ENCODE data around the gene MRPL4. TPM values are rescaled to one million over a fixed set of nuclear protein-coding genes. Genes with fewer than 3 reads are reported as not detected.

The MRPL4 gene
- total and polyA plus RNA-seq, 2 of the 13 experiments (the other 11 are each of a cell fraction or from before 2014, with no cell fraction given), result 40.6 to 42.5 TPM

DNA sequence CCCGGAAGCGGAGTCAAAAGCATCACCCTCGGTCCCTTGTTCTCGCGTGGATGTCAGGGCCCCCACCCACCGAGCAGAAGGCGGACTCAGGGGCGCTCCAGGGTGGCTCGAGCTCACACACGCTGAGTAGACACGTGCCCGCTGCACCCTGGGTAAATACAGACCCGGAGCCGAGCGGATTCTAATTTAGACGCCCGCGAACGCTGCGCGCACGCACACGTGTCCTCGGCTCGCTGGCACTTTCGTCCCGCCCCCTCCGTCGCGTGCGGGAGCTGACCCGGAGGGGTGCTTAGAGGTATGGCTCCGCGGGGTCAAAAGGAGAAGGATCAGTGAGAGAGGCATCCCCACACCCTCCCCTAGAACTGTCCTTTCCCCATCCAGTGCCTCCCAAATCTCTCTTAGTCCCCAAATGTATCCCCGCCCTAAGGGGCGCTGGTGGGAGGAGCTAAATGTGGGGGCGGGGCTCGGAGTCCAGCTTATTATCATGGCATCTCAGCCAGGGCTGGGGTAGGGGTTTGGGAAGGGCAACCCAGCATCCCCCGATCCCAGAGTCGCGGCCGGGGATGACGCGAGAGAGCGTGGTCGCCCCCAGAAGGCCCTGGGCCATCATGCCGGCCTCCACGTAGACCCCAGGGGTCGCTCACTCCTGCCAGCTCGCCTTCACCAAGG lies 37.3 kb downstream of the MRPL4 start (continued):
- TF ChIP-seq MTA1 (CRISPR knock-in tag; IDR thresholded peaks at IDR 0.05; ENCODE audit: borderline replicate concordance), result peak; percentile 50; the same call in 1 of the 2 replicates
- no peak for TF ChIP-seq DPF2 (CRISPR knock-in tag; IDR thresholded peaks at IDR 0.05; ENCODE audit: borderline replicate concordance, low read depth)
- no peak for TF ChIP-seq YEATS2 (CRISPR knock-in tag; IDR thresholded peaks at IDR 0.05; ENCODE audit: borderline replicate concordance)
- TF ChIP-seq ZKSCAN1 (IDR thresholded peaks at IDR 0.05; ENCODE audit: low read length), result no peak
- TF ChIP-seq, protein P1, sequence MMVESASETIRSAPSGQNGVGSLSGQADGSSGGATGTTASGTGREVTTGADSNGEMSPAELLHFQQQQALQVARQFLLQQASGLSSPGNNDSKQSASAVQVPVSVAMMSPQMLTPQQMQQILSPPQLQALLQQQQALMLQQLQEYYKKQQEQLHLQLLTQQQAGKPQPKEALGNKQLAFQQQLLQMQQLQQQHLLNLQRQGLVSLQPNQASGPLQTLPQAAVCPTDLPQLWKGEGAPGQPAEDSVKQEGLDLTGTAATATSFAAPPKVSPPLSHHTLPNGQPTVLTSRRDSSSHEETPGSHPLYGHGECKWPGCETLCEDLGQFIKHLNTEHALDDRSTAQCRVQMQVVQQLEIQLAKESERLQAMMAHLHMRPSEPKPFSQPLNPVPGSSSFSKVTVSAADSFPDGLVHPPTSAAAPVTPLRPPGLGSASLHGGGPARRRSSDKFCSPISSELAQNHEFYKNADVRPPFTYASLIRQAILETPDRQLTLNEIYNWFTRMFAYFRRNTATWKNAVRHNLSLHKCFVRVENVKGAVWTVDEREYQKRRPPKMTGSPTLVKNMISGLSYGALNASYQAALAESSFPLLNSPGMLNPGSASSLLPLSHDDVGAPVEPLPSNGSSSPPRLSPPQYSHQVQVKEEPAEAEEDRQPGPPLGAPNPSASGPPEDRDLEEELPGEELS (CRISPR knock-in tag; IDR thresholded peaks at IDR 0.05), result no peak
- no peak for TF ChIP-seq PITX1 (CRISPR knock-in tag; IDR thresholded peaks at IDR 0.05)
- no peak for TF ChIP-seq ZFP1 (CRISPR knock-in tag; IDR thresholded peaks at IDR 0.05)
- TF ChIP-seq SAP130 (CRISPR knock-in tag; IDR thresholded peaks at IDR 0.05; ENCODE audit: low read depth), result 0 out of 2 replicates have a peak, but pooled peaks have one; percentile 23
- TF ChIP-seq SALL1 (CRISPR knock-in tag; IDR thresholded peaks at IDR 0.05), result peak; percentile 47
- no peak for TF ChIP-seq ZSCAN12 (CRISPR knock-in tag; IDR thresholded peaks at IDR 0.05)
- no peak for TF ChIP-seq CBX1 (IDR thresholded peaks at IDR 0.05; ENCODE audit: low read depth)
- TF ChIP-seq ZNF234 (CRISPR knock-in tag; conservative IDR thresholded peaks at IDR 0.05), result no peak
- peak; percentile 70; the same call in 1 of the 2 replicates for TF ChIP-seq ZNF232 (CRISPR knock-in tag; IDR thresholded peaks at IDR 0.05; ENCODE audit: borderline replicate concordance)
- TF ChIP-seq HHEX (CRISPR knock-in tag; IDR thresholded peaks at IDR 0.05), result no peak
- TF ChIP-seq RNF2 (conservative IDR thresholded peaks at IDR 0.05; ENCODE audit: low read depth), result 0 out of 2 replicates have a peak, but pooled peaks have one; percentile 78
- TF ChIP-seq ZNF576 (CRISPR knock-in tag; IDR thresholded peaks at IDR 0.05), result no peak
- no peak for TF ChIP-seq ZBTB25 (CRISPR knock-in tag; IDR thresholded peaks at IDR 0.05)
- TF ChIP-seq ZNF274 (CRISPR knock-in tag; IDR thresholded peaks at IDR 0.05), result no peak; the same call in 1 of the 2 replicates
- peak; percentile 32; the same call in 1 of the 2 replicates for TF ChIP-seq ZNF768 (CRISPR knock-in tag; IDR thresholded peaks at IDR 0.05)
- TF ChIP-seq ZNF691 (CRISPR knock-in tag; IDR thresholded peaks at IDR 0.05; ENCODE audit: borderline replicate concordance, low read depth), result no peak
- TF ChIP-seq, protein P2, sequence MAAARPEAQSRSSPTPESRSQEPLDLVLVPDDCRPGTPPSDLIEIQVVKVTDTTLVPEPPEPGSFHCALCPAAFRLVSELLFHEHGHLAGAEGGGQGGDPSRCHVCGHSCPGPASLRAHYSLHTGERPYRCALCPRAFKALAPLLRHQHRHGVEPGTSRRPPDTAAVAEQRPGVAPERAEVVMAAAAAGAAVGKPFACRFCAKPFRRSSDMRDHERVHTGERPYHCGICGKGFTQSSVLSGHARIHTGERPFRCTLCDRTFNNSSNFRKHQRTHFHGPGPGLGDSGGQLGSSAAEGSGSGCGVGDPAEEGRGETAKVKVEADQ (CRISPR knock-in tag; IDR thresholded peaks at IDR 0.05; ENCODE audit: borderline replicate concordance), result no peak
- no peak for TF ChIP-seq LCORL (IDR thresholded peaks at IDR 0.05)
- 0 out of 2 replicates have a peak, but pooled peaks have one; percentile 37 for TF ChIP-seq LCORL (CRISPR knock-in tag; IDR thresholded peaks at IDR 0.05)
- no peak for TF ChIP-seq ZNF121 (CRISPR knock-in tag; IDR thresholded peaks at IDR 0.05)
- no peak for TF ChIP-seq RCOR2 (CRISPR knock-in tag; IDR thresholded peaks at IDR 0.05)
- 0 out of 2 replicates have a peak, but pooled peaks have one; percentile 33 for TF ChIP-seq KDM3A (CRISPR knock-in tag; IDR thresholded peaks at IDR 0.05; ENCODE audit: low read depth)
- no peak for TF ChIP-seq ZNF672 (CRISPR knock-in tag; IDR thresholded peaks at IDR 0.05)
- no peak for TF ChIP-seq SNAPC2 (CRISPR knock-in tag; IDR thresholded peaks at IDR 0.05)
- TF ChIP-seq IRX3 (CRISPR knock-in tag; IDR thresholded peaks at IDR 0.05; ENCODE audit: borderline replicate concordance, low read depth), result no peak

Measured in HepG2 (cell line).